Mesothelial cell of epicardium (in vitro differentiated cells): ENCODE measurements around the gene GRIN3A. TPM values are rescaled to one million over a fixed set of nuclear protein-coding genes. Genes with fewer than 3 reads are reported as not detected.
"Not testable (repeated sequence)": the region's sequence is repeated elsewhere in the genome, so short reads cannot be mapped to it uniquely, and the experiment has no call there.

ENCODE experiments used
- DNase-seq, 2 experiments: peaks; one replicate each; pipeline ENCODE4 v3.0.0; 2021; ENCODE audit warnings: low spot score in 2 of 2; ENCODE audit not compliant: unreplicated experiment in 2 of 2
- H3K27ac Mint-ChIP-seq: 2 replicates; pipeline ENCODE4 v1.8.0; 2021; ENCODE audit warnings: mixed read lengths
- H3K27me3 Mint-ChIP-seq: 2 replicates; pipeline ENCODE4 v1.8.0; 2021; ENCODE audit warnings: low read depth, mixed read lengths
- H3K36me3 Mint-ChIP-seq: 2 replicates; pipeline ENCODE4 v1.8.0; 2021; ENCODE audit warnings: mixed read lengths
- H3K4me1 Mint-ChIP-seq: 2 replicates; pipeline ENCODE4 v1.8.0; 2021; ENCODE audit warnings: mixed read lengths
- H3K4me3 Mint-ChIP-seq: 2 replicates; pipeline ENCODE4 v1.8.0; 2021; ENCODE audit warnings: mild to moderate bottlenecking, moderate library complexity, mixed read lengths
- H3K9me3 Mint-ChIP-seq: 2 replicates; pipeline ENCODE4 v1.8.0; 2021; ENCODE audit warnings: mixed read lengths
- CTCF ChIP-seq: fragments of 200-600 bp; sonication (generic); IDR thresholded peaks from one replicate; pipeline ENCODE4 v1.5.0; 2021; ENCODE audit warnings: antibody characterized with exemption; ENCODE audit not compliant: unreplicated experiment
- total RNA-seq: library from RNA; stranded (reverse); gene quantifications from 3 replicates; pipeline ENCODE4 v1.2.1, GENCODE V29; 2021

The GRIN3A gene
- total RNA-seq, 1 donor from 2014 or later = 3.0 TPM

- H3K27ac Mint-ChIP-seq = no peak overlapping the region
- TF ChIP-seq CTCF = no peak
- peaks cover 9% of the 10 kb centered on the region for H3K4me1 Mint-ChIP-seq
- H3K4me3 Mint-ChIP-seq = peak overlapping the region; percentile 62
- H3K27me3 Mint-ChIP-seq = peaks cover 95% of the 10 kb centered on the region
- H3K36me3 Mint-ChIP-seq = no peaks in the 10 kb centered on the region
- peak; percentile 41 to 61 for DNase-seq
- no peaks in the 10 kb centered on the region for H3K9me3 Mint-ChIP-seq
Measured at GRCh38 chr9:101736717-101737116, 1.7 kb downstream of the GRIN3A start.

DNA sequence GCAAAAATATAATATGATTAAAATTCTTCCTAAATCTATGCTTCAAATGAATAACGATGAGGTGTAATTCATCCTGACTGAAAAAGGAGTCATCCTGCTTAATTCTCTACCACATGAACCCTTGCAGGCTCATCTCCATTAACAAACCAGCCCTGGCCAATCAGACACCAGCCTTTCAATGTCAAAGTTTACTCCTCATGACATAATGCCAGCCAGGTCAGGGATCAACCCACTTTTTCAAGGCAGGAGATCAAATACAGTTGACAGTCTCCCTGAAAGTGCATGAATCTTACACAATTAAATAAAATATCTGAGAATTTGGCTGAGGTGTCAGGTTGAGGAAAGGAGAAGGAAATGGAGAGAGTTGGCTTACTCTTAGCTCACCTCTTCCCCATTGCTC, 7.0 kb downstream of the GRIN3A start:
- no peak for DNase-seq
- peaks cover 55% of the 10 kb centered on the region for H3K27me3 Mint-ChIP-seq

GRCh38 chr9:101727612-101728524, 10.6 kb downstream of the GRIN3A start:
- Mint-ChIP-seq H3K27ac (peak overlapping the region; percentile 70), H3K4me3 (no peak overlapping the region)
- no peak for DNase-seq

More for the DNA sequence above, 7.0 kb downstream of the GRIN3A start:
- Mint-ChIP-seq H3K4me1 (peaks cover 3% of the 10 kb centered on the region), H3K9me3 (no peaks in the 10 kb centered on the region), H3K36me3 (no peaks in the 10 kb centered on the region), H3K27ac (no peak overlapping the region), H3K4me3 (no peak overlapping the region)
- TF ChIP-seq CTCF = no peak

DNA sequence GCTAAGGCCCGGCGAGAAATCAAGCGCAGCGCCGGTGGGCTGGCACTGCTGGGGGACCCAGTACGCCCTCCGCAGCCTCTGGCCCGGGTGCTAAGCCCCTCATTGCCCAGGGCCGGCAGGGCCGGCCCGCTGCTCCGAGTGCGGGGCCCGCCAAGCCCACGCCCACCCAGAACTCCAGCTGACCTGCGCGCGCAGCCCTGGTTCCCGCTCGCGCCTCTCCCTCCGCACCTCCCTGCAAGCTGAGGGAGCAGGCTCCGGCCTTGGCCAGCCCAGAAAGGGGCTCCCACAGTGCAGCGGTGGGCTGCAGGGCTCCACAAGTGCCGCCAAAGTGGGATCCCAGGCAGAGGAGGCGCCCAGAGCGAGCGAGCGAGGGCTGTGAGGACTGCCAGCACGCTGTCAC, 14.2 kb downstream of the GRIN3A start:
- not testable (repeated sequence) for DNase-seq, H3K27me3 Mint-ChIP-seq, H3K36me3 Mint-ChIP-seq, H3K27ac Mint-ChIP-seq, H3K4me1 Mint-ChIP-seq, H3K9me3 Mint-ChIP-seq, H3K4me3 Mint-ChIP-seq

More at GRCh38 chr9:101727612-101728524, 10.6 kb downstream of the GRIN3A start:
- H3K36me3 Mint-ChIP-seq = no peaks in the 10 kb centered on the region
- peaks cover 3% of the 10 kb centered on the region for H3K4me1 Mint-ChIP-seq
- TF ChIP-seq CTCF = peak; percentile 39
- peaks cover 21% of the 10 kb centered on the region for H3K27me3 Mint-ChIP-seq
- H3K9me3 Mint-ChIP-seq = peaks cover 3% of the 10 kb centered on the region

- Mint-ChIP-seq H3K36me3 (no peaks in the 10 kb centered on the region), H3K27me3 (peaks cover 11% of the 10 kb centered on the region), H3K9me3 (peaks cover 2% of the 10 kb centered on the region), H3K27ac (no peak overlapping the region), H3K4me1 (peaks cover 1% of the 10 kb centered on the region), H3K4me3 (no peak overlapping the region)
- no peak for DNase-seq
- TF ChIP-seq CTCF = no peak
Measured at GRCh38 chr9:101718192-101718591, 20.3 kb downstream of the GRIN3A start.

GRCh38 chr9:101716629-101717028, 21.8 kb downstream of the GRIN3A start:
- Mint-ChIP-seq H3K4me3 (no peak overlapping the region), H3K36me3 (no peaks in the 10 kb centered on the region), H3K9me3 (no peaks in the 10 kb centered on the region), H3K27ac (no peak overlapping the region), H3K4me1 (peaks cover 1% of the 10 kb centered on the region), H3K27me3 (peaks cover 21% of the 10 kb centered on the region)
- no peak for TF ChIP-seq CTCF
- no peak for DNase-seq
